K562 (cell line): ENCODE results near the gene RBM17. TPM values are rescaled to one million over a fixed set of nuclear protein-coding genes. Genes with fewer than 3 reads are reported as not detected.

Source experiments
- ATAC-seq: fragments of 200-7000 bp; cut with Tn5 transposase; 3 replicates; pipeline ENCODE4 v1.9.1; 2020; ENCODE audit warnings: moderate library complexity
- BruUV-seq: library from RNA; stranded (reverse); fragments of 400-500 nt; replicated peaks from 2 replicates; lab custom pipeline; 2021; lab: Mats Ljungman, UMichigan
- CTCF ChIA-PET: fragments of 300-600 bp; formaldehyde crosslinking; extraction: SDS; loops from one replicate; lab custom pipeline; 2021; ENCODE audit warnings: low intra/inter-chr PET ratio; lab: Yijun Ruan, JAX
- POLR2A ChIA-PET: fragments of 300-600, 350-650 bp; sonication (Branson Sonifier 250); formaldehyde crosslinking; extraction: SDS; loops from one replicate; lab custom pipeline; 2021; ENCODE audit warnings: antibody characterized with exemption, inconsistent platforms; lab: Yijun Ruan, JAX
- DNase-seq, 4 experiments: peaks; one replicate each; pipeline versions ENCODE4 v3.0.0 to v3.0.0-alpha.2; 2011 to 2018; ENCODE audit warnings: low spot score in 3 of 4, mixed read lengths in 3 of 4; ENCODE audit errors: extremely low read depth in 1 of 4
- FAIRE-seq: peaks from 2 replicates; lab custom pipeline; 2011; peaks lifted over from hg19 to GRCh38; lab: Jason Lieb, UNC
- H2AFZ ChIP-seq: 2 replicates; pipeline ENCODE4 v1.6.0; 2011; ENCODE audit warnings: low read depth, low read length, control low read depth, inconsistent platforms
- H3K27ac ChIP-seq: fragments of 200-600 bp; 3 replicates; pipeline ENCODE4 v1.8.0; 2011; ENCODE audit warnings: low read depth, mild to moderate bottlenecking, control low read depth, inconsistent platforms, low read length, moderate library complexity, mixed read lengths; ENCODE audit errors: extremely low read depth
- H3K27me3 ChIP-seq, 2 experiments: fragments of 300-600 bp in 1 of 2; 2 replicates in 1 of 2; 3 replicates in 1 of 2; pipeline versions ENCODE4 v1.6.0 to v1.8.0; 2011; ENCODE audit warnings: inconsistent platforms in 2 of 2, low read length in 2 of 2, mild to moderate bottlenecking in 1 of 2, mixed read lengths in 1 of 2, moderate library complexity in 1 of 2; ENCODE audit not compliant: control insufficient read depth in 2 of 2, insufficient read depth in 2 of 2
- H3K36me3 ChIP-seq: fragments of 300-600 bp; 3 replicates; pipeline ENCODE4 v1.8.0; 2011; ENCODE audit warnings: mild to moderate bottlenecking, low read length, inconsistent platforms; ENCODE audit not compliant: control insufficient read depth, insufficient read depth
- H3K4me1 ChIP-seq, 2 experiments: fragments of 200-600 bp in 1 of 2; replicated peaks in 1 of 2; 2 replicates in 1 of 2; 3 replicates in 1 of 2; pipeline versions ENCODE4 v1.5.1 to v1.8.0; 2011; ENCODE audit warnings: inconsistent platforms in 2 of 2, low read length in 2 of 2, mild to moderate bottlenecking in 1 of 2, mixed read lengths in 1 of 2, moderate library complexity in 1 of 2; ENCODE audit not compliant: control insufficient read depth in 2 of 2, insufficient read depth in 2 of 2
- H3K4me2 ChIP-seq: 2 replicates; pipeline ENCODE4 v1.6.1; 2011; ENCODE audit warnings: low read length, control low read depth, inconsistent platforms, mixed read lengths; ENCODE audit not compliant: insufficient read depth
- H3K4me3 ChIP-seq: fragments of 200-600 bp; sonication (generic), shearing (Covaris generic); 2 replicates; pipeline ENCODE4 v1.5.1; 2016; ENCODE audit warnings: control low read depth, inconsistent platforms
- H3K79me2 ChIP-seq: fragments of 200-600 bp; 3 replicates; pipeline ENCODE4 v1.8.0; 2011; ENCODE audit warnings: low read length, inconsistent platforms; ENCODE audit not compliant: control insufficient read depth, insufficient read depth
- H3K9ac ChIP-seq, 2 experiments: 2 replicates each; pipeline versions ENCODE4 v1.6.0 to v1.6.1; 2011; ENCODE audit warnings: low read depth in 2 of 2, low read length in 2 of 2, control low read depth in 1 of 2, inconsistent platforms in 1 of 2, mild to moderate bottlenecking in 1 of 2, mixed read lengths in 1 of 2; ENCODE audit not compliant: insufficient read depth in 1 of 2
- H3K9me1 ChIP-seq: one replicate; pipeline ENCODE4 v1.6.0; 2011; ENCODE audit warnings: inconsistent platforms, mild to moderate bottlenecking, low read length, moderate library complexity; ENCODE audit not compliant: control insufficient read depth, insufficient read depth
- H3K9me3 ChIP-seq: replicated peaks from 2 replicates; pipeline ENCODE4 v1.5.1; 2011; ENCODE audit warnings: low read depth, low read length, inconsistent platforms; ENCODE audit not compliant: control insufficient read depth, insufficient read depth
- H4K20me1 ChIP-seq: replicated peaks from 2 replicates; pipeline ENCODE4 v1.6.1; 2011; ENCODE audit warnings: low read length, inconsistent platforms, mixed read lengths; ENCODE audit not compliant: control insufficient read depth, insufficient read depth
- MTA3 ChIP-seq: fragments of 450-650 bp; formaldehyde crosslinking; IDR thresholded peaks from 2 replicates; pipeline ENCODE4 v1.6.1; 2017; ENCODE audit warnings: mild to moderate bottlenecking, borderline replicate concordance
- SPI1 ChIP-seq: IDR thresholded peaks from 2 replicates; pipeline ENCODE4 v1.6.1; 2011; ENCODE audit warnings: low read depth, low read length, control low read depth, borderline replicate concordance
- whole genome bisulfite sequencing: fragments of 100-300 bp; shearing (Covaris generic); methylation state at CpG from one replicate; pipeline ENCODE4 v1.1.6; 2016; ENCODE audit warnings: low coverage, mixed read lengths; ENCODE audit not compliant: insufficient coverage; ENCODE audit errors: missing lambda C conversion rate; 5-methylcytosine and 5-hydroxymethylcytosine counted together
- in situ Hi-C: fragments of 300-500 bp; cut with MboI; formaldehyde crosslinking; loops from 4 replicates; pipeline ENCODE4 v1.15.0; 2018; ENCODE audit warnings: inconsistent platforms, mixed read lengths
- intact Hi-C: fragments of 100-400 bp; cut with micrococcal nuclease; formaldehyde crosslinking; loops from 2 replicates; pipeline ENCODE4 v1.14.2; 2022
- polyA plus RNA-seq, 8 experiments: library from polyadenylated mRNA; depleted of rRNA in 4 of 8; stranded (reverse) in 5 of 8; unstranded in 3 of 8; fragments of >200 nt; fragmentation: Nextera tagmentation in 2 of 8; fragmentation: Illumina TruSeq in 1 of 8; extraction: Ambion mirVana in 2 of 8; extraction: Trizol in 1 of 8; gene quantifications; 2 replicates each; pipeline versions ENCODE4 v1.2.1 to v1.2.3, GENCODE V29; 2011 to 2014; ENCODE audit warnings: inconsistent platforms in 1 of 8, missing spikeins in 1 of 8
- total RNA-seq, 7 experiments: library from RNA; depleted of rRNA in 6 of 7; stranded (reverse); fragments of >200 nt in 6 of 7; fragmentation: Illumina TruSeq in 2 of 7; extraction: Trizol in 2 of 7; gene quantifications; 2 replicates each; pipeline versions ENCODE4 v1.2.1 to v1.2.3, GENCODE V29; 2011 to 2021; ENCODE audit warnings: low replicate concordance in 1 of 7
- TF ChIP-seq, protein P1 (sequence below), 2 experiments: fragments of 450-650 bp in 1 of 2; sonication (generic) in 1 of 2; formaldehyde crosslinking in 1 of 2; IDR thresholded peaks; 2 replicates each; pipeline versions ENCODE4 v1.7.1 to v1.9.0; 2016 to 2022; ENCODE audit warnings: inconsistent platforms in 1 of 2, mild to moderate bottlenecking in 1 of 2, missing genetic modification reagents in 1 of 2

The RBM17 gene
- total and polyA plus RNA-seq, 9 of the 15 experiments (the other 6 are each of a cell fraction or from before 2014, with no cell fraction given), result 23.6 to 217 (median 124) TPM

DNA sequence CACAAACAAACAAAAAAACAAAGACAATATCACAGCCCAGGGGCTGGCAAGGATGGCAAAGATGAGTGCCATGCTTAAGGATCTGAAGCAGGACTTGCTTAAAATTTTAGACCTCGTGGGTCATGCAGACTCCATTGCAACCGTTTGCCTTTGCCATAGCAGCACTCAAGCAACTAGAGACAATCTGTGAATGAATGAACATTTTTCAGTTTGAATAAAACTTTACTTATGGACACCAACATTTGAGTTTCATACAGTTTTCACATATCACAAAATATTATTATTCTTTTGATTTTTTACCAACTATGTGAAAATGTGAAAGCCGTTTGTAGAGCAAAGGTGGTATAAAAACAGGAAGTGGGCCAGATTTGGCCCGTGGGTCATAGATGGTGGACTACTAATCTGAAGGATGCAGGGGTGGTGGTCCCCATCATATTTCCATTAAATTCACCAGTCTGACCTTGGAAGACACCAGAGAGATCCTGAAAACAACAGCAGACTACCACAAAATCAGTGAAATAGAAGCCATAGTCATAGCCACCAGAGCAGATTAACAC is 8.3 kb upstream of the RBM17 start:
- CTCF ChIA-PET, result interaction anchor here (0.6 kb wide), 1 partner anchor 110 kb away, joined by 3 read pairs; no protein-coding TSS in a partner anchor
- H4K20me1 ChIP-seq, result no peaks in the 10 kb centered on the region
- H3K9ac ChIP-seq, result no peak overlapping the region
- H3K4me1 ChIP-seq, result peaks cover 0 to 3% of the 10 kb centered on the region in 2 experiments; a peak in 1 of 5 replicates
- DNase-seq (no peak), FAIRE-seq (no peak), ATAC-seq (no peak)
- no TSS peak for BruUV-seq
- no peak overlapping the region for H3K4me2 ChIP-seq
- H3K79me2 ChIP-seq, result no peaks in the 10 kb centered on the region
- intact Hi-C loops (loop anchor here (10.0 kb wide), 1 partner anchor 66 kb away; no protein-coding TSS in a partner anchor), in situ Hi-C loops (no loop called here)
- TF ChIP-seq MTA3 (no peak), SPI1 (peak; percentile 76)
- TF ChIP-seq, protein P1, sequence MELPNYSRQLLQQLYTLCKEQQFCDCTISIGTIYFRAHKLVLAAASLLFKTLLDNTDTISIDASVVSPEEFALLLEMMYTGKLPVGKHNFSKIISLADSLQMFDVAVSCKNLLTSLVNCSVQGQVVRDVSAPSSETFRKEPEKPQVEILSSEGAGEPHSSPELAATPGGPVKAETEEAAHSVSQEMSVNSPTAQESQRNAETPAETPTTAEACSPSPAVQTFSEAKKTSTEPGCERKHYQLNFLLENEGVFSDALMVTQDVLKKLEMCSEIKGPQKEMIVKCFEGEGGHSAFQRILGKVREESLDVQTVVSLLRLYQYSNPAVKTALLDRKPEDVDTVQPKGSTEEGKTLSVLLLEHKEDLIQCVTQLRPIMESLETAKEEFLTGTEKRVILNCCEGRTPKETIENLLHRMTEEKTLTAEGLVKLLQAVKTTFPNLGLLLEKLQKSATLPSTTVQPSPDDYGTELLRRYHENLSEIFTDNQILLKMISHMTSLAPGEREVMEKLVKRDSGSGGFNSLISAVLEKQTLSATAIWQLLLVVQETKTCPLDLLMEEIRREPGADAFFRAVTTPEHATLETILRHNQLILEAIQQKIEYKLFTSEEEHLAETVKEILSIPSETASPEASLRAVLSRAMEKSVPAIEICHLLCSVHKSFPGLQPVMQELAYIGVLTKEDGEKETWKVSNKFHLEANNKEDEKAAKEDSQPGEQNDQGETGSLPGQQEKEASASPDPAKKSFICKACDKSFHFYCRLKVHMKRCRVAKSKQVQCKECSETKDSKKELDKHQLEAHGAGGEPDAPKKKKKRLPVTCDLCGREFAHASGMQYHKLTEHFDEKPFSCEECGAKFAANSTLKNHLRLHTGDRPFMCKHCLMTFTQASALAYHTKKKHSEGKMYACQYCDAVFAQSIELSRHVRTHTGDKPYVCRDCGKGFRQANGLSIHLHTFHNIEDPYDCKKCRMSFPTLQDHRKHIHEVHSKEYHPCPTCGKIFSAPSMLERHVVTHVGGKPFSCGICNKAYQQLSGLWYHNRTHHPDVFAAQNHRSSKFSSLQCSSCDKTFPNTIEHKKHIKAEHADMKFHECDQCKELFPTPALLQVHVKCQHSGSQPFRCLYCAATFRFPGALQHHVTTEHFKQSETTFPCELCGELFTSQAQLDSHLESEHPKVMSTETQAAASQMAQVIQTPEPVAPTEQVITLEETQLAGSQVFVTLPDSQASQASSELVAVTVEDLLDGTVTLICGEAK (IDR thresholded peaks at IDR 0.05), result peak; percentile 66
- TF ChIP-seq, protein P1 (CRISPR knock-in tag; IDR thresholded peaks at IDR 0.05), result no peak
- POLR2A ChIA-PET, result interaction anchor here (0.8 kb wide), 1 partner anchor 8 kb away, joined by 3 read pairs; no protein-coding TSS in a partner anchor
- 0% methylated on average over 4 of the region's 4 CpGs for WGBS
- H2AFZ ChIP-seq, result no peak overlapping the region
- no peaks in the 10 kb centered on the region for H3K9me3 ChIP-seq
- H3K27me3 ChIP-seq, result peaks cover 34 to 37% of the 10 kb centered on the region in 2 experiments; a peak in 4 of 5 replicates
- H3K36me3 ChIP-seq, result no peaks in the 10 kb centered on the region
- no peak overlapping the region for H3K4me3 ChIP-seq
- no peak overlapping the region for H3K27ac ChIP-seq
- no peaks in the 10 kb centered on the region for H3K9me1 ChIP-seq
